K562 (cell line): ENCODE measurements around the gene SPINT1. TPM values are rescaled to one million over a fixed set of nuclear protein-coding genes. Genes with fewer than 3 reads are reported as not detected.

ENCODE experiments used
- ATAC-seq: fragments of 200-7000 bp; cut with Tn5 transposase; 3 replicates; pipeline ENCODE4 v1.9.1; 2020; ENCODE audit warnings: moderate library complexity
- BruUV-seq: library from RNA; stranded (reverse); fragments of 400-500 nt; replicated peaks from 2 replicates; lab custom pipeline; 2021; lab: Mats Ljungman, UMichigan
- CTCF ChIA-PET: fragments of 300-600 bp; formaldehyde crosslinking; extraction: SDS; loops from one replicate; lab custom pipeline; 2021; ENCODE audit warnings: low intra/inter-chr PET ratio; lab: Yijun Ruan, JAX
- POLR2A ChIA-PET: fragments of 300-600, 350-650 bp; sonication (Branson Sonifier 250); formaldehyde crosslinking; extraction: SDS; loops from one replicate; lab custom pipeline; 2021; ENCODE audit warnings: antibody characterized with exemption, inconsistent platforms; lab: Yijun Ruan, JAX
- DNase-seq, 4 experiments: peaks; one replicate each; pipeline versions ENCODE4 v3.0.0 to v3.0.0-alpha.2; 2011 to 2018; ENCODE audit warnings: low spot score in 3 of 4, mixed read lengths in 3 of 4; ENCODE audit errors: extremely low read depth in 1 of 4
- FAIRE-seq: peaks from 2 replicates; lab custom pipeline; 2011; peaks lifted over from hg19 to GRCh38; lab: Jason Lieb, UNC
- H2AFZ ChIP-seq: 2 replicates; pipeline ENCODE4 v1.6.0; 2011; ENCODE audit warnings: low read depth, low read length, control low read depth, inconsistent platforms
- H3K27ac ChIP-seq: fragments of 200-600 bp; 3 replicates; pipeline ENCODE4 v1.8.0; 2011; ENCODE audit warnings: low read depth, mild to moderate bottlenecking, control low read depth, inconsistent platforms, low read length, moderate library complexity, mixed read lengths; ENCODE audit errors: extremely low read depth
- H3K27me3 ChIP-seq, 2 experiments: fragments of 300-600 bp in 1 of 2; 2 replicates in 1 of 2; 3 replicates in 1 of 2; pipeline versions ENCODE4 v1.6.0 to v1.8.0; 2011; ENCODE audit warnings: inconsistent platforms in 2 of 2, low read length in 2 of 2, mild to moderate bottlenecking in 1 of 2, mixed read lengths in 1 of 2, moderate library complexity in 1 of 2; ENCODE audit not compliant: control insufficient read depth in 2 of 2, insufficient read depth in 2 of 2
- H3K36me3 ChIP-seq: fragments of 300-600 bp; 3 replicates; pipeline ENCODE4 v1.8.0; 2011; ENCODE audit warnings: mild to moderate bottlenecking, low read length, inconsistent platforms; ENCODE audit not compliant: control insufficient read depth, insufficient read depth
- H3K4me1 ChIP-seq, 2 experiments: fragments of 200-600 bp in 1 of 2; replicated peaks in 1 of 2; 2 replicates in 1 of 2; 3 replicates in 1 of 2; pipeline versions ENCODE4 v1.5.1 to v1.8.0; 2011; ENCODE audit warnings: inconsistent platforms in 2 of 2, low read length in 2 of 2, mild to moderate bottlenecking in 1 of 2, mixed read lengths in 1 of 2, moderate library complexity in 1 of 2; ENCODE audit not compliant: control insufficient read depth in 2 of 2, insufficient read depth in 2 of 2
- H3K4me2 ChIP-seq: 2 replicates; pipeline ENCODE4 v1.6.1; 2011; ENCODE audit warnings: low read length, control low read depth, inconsistent platforms, mixed read lengths; ENCODE audit not compliant: insufficient read depth
- H3K4me3 ChIP-seq: fragments of 200-600 bp; sonication (generic), shearing (Covaris generic); 2 replicates; pipeline ENCODE4 v1.5.1; 2016; ENCODE audit warnings: control low read depth, inconsistent platforms
- H3K79me2 ChIP-seq: fragments of 200-600 bp; 3 replicates; pipeline ENCODE4 v1.8.0; 2011; ENCODE audit warnings: low read length, inconsistent platforms; ENCODE audit not compliant: control insufficient read depth, insufficient read depth
- H3K9ac ChIP-seq, 2 experiments: 2 replicates each; pipeline versions ENCODE4 v1.6.0 to v1.6.1; 2011; ENCODE audit warnings: low read depth in 2 of 2, low read length in 2 of 2, control low read depth in 1 of 2, inconsistent platforms in 1 of 2, mild to moderate bottlenecking in 1 of 2, mixed read lengths in 1 of 2; ENCODE audit not compliant: insufficient read depth in 1 of 2
- H3K9me1 ChIP-seq: one replicate; pipeline ENCODE4 v1.6.0; 2011; ENCODE audit warnings: inconsistent platforms, mild to moderate bottlenecking, low read length, moderate library complexity; ENCODE audit not compliant: control insufficient read depth, insufficient read depth
- H3K9me3 ChIP-seq: replicated peaks from 2 replicates; pipeline ENCODE4 v1.5.1; 2011; ENCODE audit warnings: low read depth, low read length, inconsistent platforms; ENCODE audit not compliant: control insufficient read depth, insufficient read depth
- H4K20me1 ChIP-seq: replicated peaks from 2 replicates; pipeline ENCODE4 v1.6.1; 2011; ENCODE audit warnings: low read length, inconsistent platforms, mixed read lengths; ENCODE audit not compliant: control insufficient read depth, insufficient read depth
- HMG20A ChIP-seq: fragments of 450-650 bp; formaldehyde crosslinking; conservative IDR thresholded peaks from 2 replicates; pipeline ENCODE4 v1.4.0; 2020; ENCODE audit warnings: mild to moderate bottlenecking, mixed read lengths
- NELFE ChIP-seq: IDR thresholded peaks from 2 replicates; pipeline ENCODE4 v1.6.1; 2011; ENCODE audit warnings: mild to moderate bottlenecking; ENCODE audit not compliant: insufficient read depth, insufficient read length
- WGBS: fragments of 100-300 bp; shearing (Covaris generic); methylation state at CpG from one replicate; pipeline ENCODE4 v1.1.6; 2016; ENCODE audit warnings: low coverage, mixed read lengths; ENCODE audit not compliant: insufficient coverage; ENCODE audit errors: missing lambda C conversion rate; 5-methylcytosine and 5-hydroxymethylcytosine counted together
- in situ Hi-C: fragments of 300-500 bp; cut with MboI; formaldehyde crosslinking; loops from 4 replicates; pipeline ENCODE4 v1.15.0; 2018; ENCODE audit warnings: inconsistent platforms, mixed read lengths
- intact Hi-C: fragments of 100-400 bp; cut with micrococcal nuclease; formaldehyde crosslinking; loops from 2 replicates; pipeline ENCODE4 v1.14.2; 2022
- polyA plus RNA-seq, 8 experiments: library from polyadenylated mRNA; depleted of rRNA in 4 of 8; stranded (reverse) in 5 of 8; unstranded in 3 of 8; fragments of >200 nt; fragmentation: Nextera tagmentation in 2 of 8; fragmentation: Illumina TruSeq in 1 of 8; extraction: Ambion mirVana in 2 of 8; extraction: Trizol in 1 of 8; gene quantifications; 2 replicates each; pipeline versions ENCODE4 v1.2.1 to v1.2.3, GENCODE V29; 2011 to 2014; ENCODE audit warnings: inconsistent platforms in 1 of 8, missing spikeins in 1 of 8
- total RNA-seq, 7 experiments: library from RNA; depleted of rRNA in 6 of 7; stranded (reverse); fragments of >200 nt in 6 of 7; fragmentation: Illumina TruSeq in 2 of 7; extraction: Trizol in 2 of 7; gene quantifications; 2 replicates each; pipeline versions ENCODE4 v1.2.1 to v1.2.3, GENCODE V29; 2011 to 2021; ENCODE audit warnings: low replicate concordance in 1 of 7
- TF ChIP-seq, protein P1 (sequence below): sonication (generic); formaldehyde crosslinking; IDR thresholded peaks from 2 replicates; pipeline ENCODE4 v1.8.0; 2022; ENCODE audit warnings: mild to moderate bottlenecking, missing genetic modification reagents
- TF ChIP-seq, protein P2 (sequence below), 3 experiments: IDR thresholded peaks in 2 of 3; conservative IDR thresholded peaks in 1 of 3; 2 replicates each; pipeline ENCODE4 v1.5.1; 2011 to 2012; ENCODE audit warnings: low read length in 3 of 3, mild to moderate bottlenecking in 3 of 3, control low read depth in 2 of 3, improper control_type of control experiment in 1 of 3, inconsistent platforms in 1 of 3, low read depth in 1 of 3, mixed read lengths in 1 of 3, moderate library complexity in 1 of 3; ENCODE audit not compliant: insufficient read depth in 2 of 3

Gene SPINT1
- total and polyA plus RNA-seq, 9 of the 15 experiments (the other 6 are each of a cell fraction or from before 2014, with no cell fraction given) = 0.78 to 4.5 (median 1.5) TPM

DNA sequence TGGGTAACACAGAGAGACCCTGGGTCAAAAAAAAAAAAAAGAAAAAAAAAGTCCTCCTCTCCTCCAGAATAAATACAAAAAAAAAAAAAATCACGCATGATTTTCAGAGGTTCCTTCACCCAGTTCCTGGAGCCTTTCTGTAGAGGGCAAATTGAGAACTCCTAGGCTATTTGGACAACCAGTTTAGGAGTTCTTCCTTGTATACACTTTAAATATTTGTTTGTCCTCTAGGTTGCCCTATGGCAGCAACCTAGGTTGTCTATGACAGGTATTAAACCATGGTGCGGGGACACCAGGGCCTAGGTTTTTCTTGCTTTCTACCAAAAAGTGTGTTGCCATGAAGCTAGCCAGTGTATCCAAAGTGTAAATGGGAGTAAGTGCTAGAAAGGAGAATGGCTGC is 40.8 kb upstream of the SPINT1 start (continued):
- TF ChIP-seq, protein P1, sequence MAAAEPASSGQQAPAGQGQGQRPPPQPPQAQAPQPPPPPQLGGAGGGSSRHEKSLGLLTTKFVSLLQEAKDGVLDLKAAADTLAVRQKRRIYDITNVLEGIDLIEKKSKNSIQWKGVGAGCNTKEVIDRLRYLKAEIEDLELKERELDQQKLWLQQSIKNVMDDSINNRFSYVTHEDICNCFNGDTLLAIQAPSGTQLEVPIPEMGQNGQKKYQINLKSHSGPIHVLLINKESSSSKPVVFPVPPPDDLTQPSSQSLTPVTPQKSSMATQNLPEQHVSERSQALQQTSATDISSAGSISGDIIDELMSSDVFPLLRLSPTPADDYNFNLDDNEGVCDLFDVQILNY (CRISPR knock-in tag) = no peak
- no peak for TF ChIP-seq HMG20A (CRISPR knock-in tag)

DNA sequence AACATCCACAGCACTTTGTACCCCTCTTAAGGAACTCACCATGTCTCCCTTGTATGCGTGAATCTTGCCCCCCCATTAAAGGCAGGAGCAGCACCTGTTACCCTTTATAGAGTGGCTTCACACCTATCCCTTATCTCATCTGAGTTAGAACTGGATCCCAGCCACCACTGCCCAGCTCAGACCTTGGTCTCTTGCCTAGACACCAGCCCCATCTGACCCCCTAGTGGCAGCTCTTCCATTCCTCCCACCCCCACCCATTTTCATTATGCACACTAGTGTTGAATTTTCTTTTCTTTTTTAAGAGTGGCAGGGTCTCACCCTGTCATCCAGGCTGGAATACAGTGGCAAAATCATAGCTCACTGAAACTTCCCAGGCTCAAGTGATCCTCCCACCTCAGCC is 40.2 kb upstream of the SPINT1 start:
- Histone ChIP-seq H3K27ac (no peak overlapping the region), H3K9me3 (no peaks in the 10 kb centered on the region; the same call in 1 of the 2 replicates), H3K36me3 (peaks cover 15% of the 10 kb centered on the region; the same call in 2 of the 3 replicates), H3K9ac (no peak overlapping the region), H2AFZ (no peak overlapping the region), H3K79me2 (peaks cover 19% of the 10 kb centered on the region), H3K27me3 (no peaks in the 10 kb centered on the region), H4K20me1 (no peaks in the 10 kb centered on the region), H3K4me3 (no peak overlapping the region), H3K4me1 (peaks cover 12 to 13% of the 10 kb centered on the region in 2 experiments; a peak in 4 of 5 replicates), H3K9me1 (peaks cover 3% of the 10 kb centered on the region), H3K4me2 (no peak overlapping the region)
- peak in 1 of 4 experiments; percentile 33 for DNase-seq
- no peak for ATAC-seq
- CTCF ChIA-PET = no interaction called here
- intact Hi-C loops (no loop called here), in situ Hi-C loops (no loop called here)
- no peak for FAIRE-seq
- no TSS peak for BruUV-seq
- POLR2A ChIA-PET = interaction anchor here (0.5 to 0.7 kb wide), 2 partner anchors 57 to 172 kb away, joined by 3 read pairs; no protein-coding TSS in a partner anchor
- TF ChIP-seq, protein P2, sequence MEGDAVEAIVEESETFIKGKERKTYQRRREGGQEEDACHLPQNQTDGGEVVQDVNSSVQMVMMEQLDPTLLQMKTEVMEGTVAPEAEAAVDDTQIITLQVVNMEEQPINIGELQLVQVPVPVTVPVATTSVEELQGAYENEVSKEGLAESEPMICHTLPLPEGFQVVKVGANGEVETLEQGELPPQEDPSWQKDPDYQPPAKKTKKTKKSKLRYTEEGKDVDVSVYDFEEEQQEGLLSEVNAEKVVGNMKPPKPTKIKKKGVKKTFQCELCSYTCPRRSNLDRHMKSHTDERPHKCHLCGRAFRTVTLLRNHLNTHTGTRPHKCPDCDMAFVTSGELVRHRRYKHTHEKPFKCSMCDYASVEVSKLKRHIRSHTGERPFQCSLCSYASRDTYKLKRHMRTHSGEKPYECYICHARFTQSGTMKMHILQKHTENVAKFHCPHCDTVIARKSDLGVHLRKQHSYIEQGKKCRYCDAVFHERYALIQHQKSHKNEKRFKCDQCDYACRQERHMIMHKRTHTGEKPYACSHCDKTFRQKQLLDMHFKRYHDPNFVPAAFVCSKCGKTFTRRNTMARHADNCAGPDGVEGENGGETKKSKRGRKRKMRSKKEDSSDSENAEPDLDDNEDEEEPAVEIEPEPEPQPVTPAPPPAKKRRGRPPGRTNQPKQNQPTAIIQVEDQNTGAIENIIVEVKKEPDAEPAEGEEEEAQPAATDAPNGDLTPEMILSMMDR (IDR thresholded peaks at IDR 0.05 in 2 of 3, conservative IDR thresholded peaks at IDR 0.05 in 1 of 3; ENCODE audit: insufficient read depth in 2 of 3, low read depth in 1 of 3, low read length in 3 of 3) = peak in 2 of 3 experiments; percentile 4 to 27; a peak in 1 of 6 replicates
- TF ChIP-seq NELFE = no peak
- WGBS = 100% methylated on average over 1 of the region's 1 CpG
